HCT116 (cell line): Measurements from ENCODE around the gene PIGL. TPM values are rescaled to one million over a fixed set of nuclear protein-coding genes. Genes with fewer than 3 reads are reported as not detected.

ENCODE experiments used
- ATAC-seq: fragments of 200-7000 bp; cut with Tn5 transposase; 2 replicates; pipeline ENCODE4 v1.9.1; 2020; ENCODE audit warnings: mild to moderate bottlenecking, moderate library complexity
- BruUV-seq: library from RNA; stranded (reverse); fragments of 400-500 nt; replicated peaks from 2 replicates; lab custom pipeline; 2021; lab: Mats Ljungman, UMichigan
- CTCF ChIA-PET: fragments of 300-600 bp; sonication (Branson Sonifier 250); formaldehyde crosslinking; loops from one replicate; lab custom pipeline; 2021; ENCODE audit warnings: antibody characterized with exemption; lab: Charles Lee
- POLR2A ChIA-PET: fragments of 300-600, 350-600 bp; sonication (Branson Sonifier 250); formaldehyde crosslinking; loops from one replicate; lab custom pipeline; 2021; ENCODE audit warnings: antibody characterized with exemption; lab: Charles Lee
- RAD21 ChIA-PET, 2 experiments: fragments of 300-600 bp; sonication (Branson Sonifier 250); formaldehyde crosslinking; loops; one replicate each; lab custom pipeline; 2023; ENCODE audit warnings: low total read pairs in 2 of 2; ENCODE audit not compliant: uncharacterized antibody in 2 of 2, unreplicated experiment in 2 of 2, low non-redundant PET in 1 of 2; lab: Charles Lee
- DNase-seq: peaks from one replicate; pipeline ENCODE4 v3.0.0-alpha.2; 2010; ENCODE audit warnings: low read depth, low spot score
- H2AFZ ChIP-seq: fragments of 200-600 bp; shearing (Covaris generic), sonication (generic); 2 replicates; pipeline ENCODE4 v1.6.1; 2017; ENCODE audit warnings: low read depth, mixed run types, mixed read lengths, antibody characterized with exemption, low read length; ENCODE audit not compliant: poor library complexity, severe bottlenecking
- H3K27ac ChIP-seq: 2 replicates; pipeline ENCODE4 v1.5.1; 2012; ENCODE audit warnings: low read depth, low read length
- H3K27me3 ChIP-seq: fragments of 200-600 bp; sonication (generic); 2 replicates; pipeline ENCODE4 v1.6.1; 2016; ENCODE audit warnings: mixed run types, low read length, mixed read lengths; ENCODE audit not compliant: insufficient read depth
- H3K36me3 ChIP-seq, 2 experiments: fragments of 200-500 bp in 1 of 2; fragments of 200-600 bp in 1 of 2; sonication (Bioruptor generic) in 1 of 2; sonication (generic) in 1 of 2; 2 replicates each; pipeline versions ENCODE4 v1.5.1 to v1.6.1; 2014 to 2016; ENCODE audit warnings: low read length in 2 of 2, inconsistent platforms in 1 of 2, mixed read lengths in 1 of 2, mixed run types in 1 of 2; ENCODE audit not compliant: insufficient read depth in 2 of 2, control insufficient read depth in 1 of 2
- H3K4me1 ChIP-seq, 2 experiments: fragments of 200-600 bp in 1 of 2; sonication (generic) in 1 of 2; 2 replicates each; pipeline versions ENCODE4 v1.5.1 to v1.6.1; 2012 to 2017; ENCODE audit warnings: low read length in 2 of 2, inconsistent platforms in 1 of 2, mild to moderate bottlenecking in 1 of 2, mixed read lengths in 1 of 2, mixed run types in 1 of 2, moderate library complexity in 1 of 2; ENCODE audit not compliant: insufficient read depth in 2 of 2, control insufficient read depth in 1 of 2
- H3K4me2 ChIP-seq: fragments of 200-600 bp; sonication (generic); 2 replicates; pipeline ENCODE4 v1.6.1; 2017; ENCODE audit warnings: mixed run types, low read length, mixed read lengths
- H3K4me3 ChIP-seq, 2 experiments: fragments of 200-600 bp in 1 of 2; sonication (generic) in 1 of 2; replicated peaks in 1 of 2; 2 replicates each; pipeline ENCODE4 v1.5.1; 2011 to 2016; ENCODE audit warnings: low read length in 2 of 2, control low read depth in 1 of 2, low read depth in 1 of 2, mild to moderate bottlenecking in 1 of 2, mixed read lengths in 1 of 2, mixed run types in 1 of 2
- H3K79me2 ChIP-seq: fragments of 200-600 bp; sonication (generic); 2 replicates; pipeline ENCODE4 v1.6.1; 2017; ENCODE audit warnings: mild to moderate bottlenecking, mixed run types, low read length, moderate library complexity, mixed read lengths; ENCODE audit not compliant: insufficient read depth
- H3K9ac ChIP-seq: fragments of 200-600 bp; sonication (generic); 2 replicates; pipeline ENCODE4 v1.6.1; 2016; ENCODE audit warnings: low read length, mixed read lengths
- H3K9me2 ChIP-seq: fragments of 200-600 bp; sonication (generic), shearing (Covaris generic); 2 replicates; pipeline ENCODE4 v1.6.1; 2017; ENCODE audit warnings: mixed run types, mild to moderate bottlenecking, moderate library complexity; ENCODE audit not compliant: insufficient read depth
- H3K9me3 ChIP-seq, 2 experiments: fragments of 200-500 bp in 1 of 2; fragments of 200-600 bp in 1 of 2; sonication (Bioruptor generic) in 1 of 2; sonication (generic) in 1 of 2; 2 replicates each; pipeline ENCODE4 v1.6.1; 2014 to 2017; ENCODE audit warnings: low read length in 2 of 2, mixed read lengths in 2 of 2, inconsistent platforms in 1 of 2, low read depth in 1 of 2, mild to moderate bottlenecking in 1 of 2, mixed run types in 1 of 2, moderate library complexity in 1 of 2; ENCODE audit not compliant: control insufficient read depth in 1 of 2, insufficient read depth in 1 of 2
- H4K20me1 ChIP-seq: fragments of 200-600 bp; sonication (generic), shearing (Covaris generic); 2 replicates; pipeline ENCODE4 v1.6.1; 2017; ENCODE audit warnings: mixed run types, mild to moderate bottlenecking, moderate library complexity; ENCODE audit not compliant: insufficient read depth
- ATF3 ChIP-seq: IDR thresholded peaks from 2 replicates; pipeline ENCODE4 v1.6.1; 2012
- CBX3 ChIP-seq: IDR thresholded peaks from 2 replicates; pipeline ENCODE4 v1.6.1; 2012; ENCODE audit warnings: low read depth
- CEBPB ChIP-seq: IDR thresholded peaks from 2 replicates; pipeline ENCODE4 v1.6.1; 2012; ENCODE audit warnings: low read depth
- EGR1 ChIP-seq: IDR thresholded peaks from 2 replicates; pipeline ENCODE4 v1.6.1; 2012; ENCODE audit warnings: low read depth
- ELF1 ChIP-seq: IDR thresholded peaks from 2 replicates; pipeline ENCODE4 v1.6.1; 2012; ENCODE audit warnings: low read depth, borderline replicate concordance
- EZH2 ChIP-seq: fragments of 200-600 bp; sonication (generic); IDR thresholded peaks from 2 replicates; pipeline ENCODE4 v1.6.1; 2017; ENCODE audit warnings: antibody characterized with exemption, mixed run types
- EZH2phosphoT487 ChIP-seq: fragments of 200-600 bp; IDR thresholded peaks from 2 replicates; pipeline ENCODE4 v1.6.1; 2018; ENCODE audit warnings: antibody characterized with exemption, borderline replicate concordance
- JUND ChIP-seq: IDR thresholded peaks from 2 replicates; pipeline ENCODE4 v1.6.1; 2012
- POLR2A ChIP-seq: IDR thresholded peaks from 2 replicates; pipeline ENCODE4 v1.7.0; 2011; ENCODE audit warnings: borderline replicate concordance; ENCODE audit not compliant: insufficient read depth, insufficient read length; ENCODE audit errors: extremely low read depth
- POLR2AphosphoS5 ChIP-seq: IDR thresholded peaks from 2 replicates; pipeline ENCODE4 v1.6.1; 2011; ENCODE audit warnings: mild to moderate bottlenecking, low read depth, low read length, moderate library complexity
- RAD21 ChIP-seq: IDR thresholded peaks from 2 replicates; pipeline ENCODE4 v1.6.1; 2012; ENCODE audit warnings: low read depth, mild to moderate bottlenecking
- SIN3A ChIP-seq: IDR thresholded peaks from 2 replicates; pipeline ENCODE4 v1.6.1; 2012; ENCODE audit warnings: low read depth
- SP1 ChIP-seq: IDR thresholded peaks from 2 replicates; pipeline ENCODE4 v1.6.1; 2012; ENCODE audit warnings: low read depth
- SRF ChIP-seq: IDR thresholded peaks from 2 replicates; pipeline ENCODE4 v1.6.1; 2012; ENCODE audit warnings: low read depth
- TCF7L2 ChIP-seq: IDR thresholded peaks from 2 replicates; pipeline ENCODE4 v1.7.0; 2011; ENCODE audit warnings: borderline replicate concordance, inconsistent platforms; ENCODE audit not compliant: insufficient read depth, insufficient read length; ENCODE audit errors: extremely low read depth
- ZFX ChIP-seq: fragments of 450-650 bp; IDR thresholded peaks from 2 replicates; pipeline ENCODE4 v1.6.1; 2017
- ZNF274 ChIP-seq: fragments of 200-500 bp; sonication (Bioruptor generic); IDR thresholded peaks from 2 replicates; pipeline ENCODE4 v1.6.1; 2014; ENCODE audit warnings: mild to moderate bottlenecking, low read depth, low read length, inconsistent platforms
- intact Hi-C: fragments of 100-400 bp; cut with micrococcal nuclease; formaldehyde crosslinking; loops from 2 replicates; pipeline ENCODE4 v1.10.0; 2022
- total RNA-seq: library from RNA; stranded (reverse); gene quantifications from one replicate; pipeline ENCODE4 v1.2.1, GENCODE V29; 2021; ENCODE audit not compliant: unreplicated experiment
- TF ChIP-seq, protein P1 (sequence below): IDR thresholded peaks from 2 replicates; pipeline ENCODE4 v1.6.1; 2011; ENCODE audit warnings: mild to moderate bottlenecking, low read length, moderate library complexity; ENCODE audit not compliant: insufficient replicate concordance; ENCODE audit errors: extremely low read depth
- TF ChIP-seq, protein P2 (sequence below): IDR thresholded peaks from 2 replicates; pipeline ENCODE4 v1.6.1; 2012

The PIGL gene
- total RNA-seq, 1 experiment from 2014 or later = 36.8 TPM

DNA sequence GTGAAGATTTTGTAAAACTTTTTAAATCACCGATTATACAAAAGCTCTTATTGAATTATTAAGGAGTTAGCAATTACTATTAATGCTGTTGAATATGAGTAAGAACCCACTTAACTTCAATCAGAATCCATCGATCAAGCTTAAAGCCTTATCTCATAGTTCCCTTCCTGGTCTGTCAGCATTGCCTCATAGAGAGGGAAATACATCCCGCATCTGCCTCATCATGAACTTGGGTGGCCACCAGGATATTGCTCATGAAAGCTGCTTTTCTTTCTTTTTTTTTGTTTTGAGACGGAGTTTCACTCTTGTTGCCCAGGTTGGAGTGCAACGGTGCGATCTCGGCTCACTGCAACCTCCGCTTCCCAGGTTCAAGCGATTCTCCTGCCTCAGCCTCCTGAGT is 66.7 kb downstream of the PIGL start:
- Histone ChIP-seq H3K4me1 (peaks cover 71 to 81% of the 10 kb centered on the region in 2 experiments), H3K9me3 (no peaks in the 10 kb centered on the region), H3K27ac (no peak overlapping the region), H4K20me1 (no peaks in the 10 kb centered on the region), H3K4me3 (no peak overlapping the region), H2AFZ (no peak overlapping the region), H3K79me2 (no peaks in the 10 kb centered on the region), H3K4me2 (peak overlapping the region; percentile 49), H3K9ac (no peak overlapping the region), H3K27me3 (no peaks in the 10 kb centered on the region), H3K36me3 (no peaks in the 10 kb centered on the region), H3K9me2 (no peaks in the 10 kb centered on the region)
- TF ChIP-seq ZFX (no peak), EZH2 (no peak), CBX3 (no peak), ZNF274 (no peak), POLR2AphosphoS5 (no peak), TCF7L2 (no peak), EZH2phosphoT487 (no peak), POLR2A (no peak), CEBPB (no peak), RAD21 (no peak), ELF1 (no peak), SRF (no peak), ATF3 (no peak), JUND (no peak), SIN3A (no peak), SP1 (no peak), EGR1 (no peak)
- TF ChIP-seq, protein P1, sequence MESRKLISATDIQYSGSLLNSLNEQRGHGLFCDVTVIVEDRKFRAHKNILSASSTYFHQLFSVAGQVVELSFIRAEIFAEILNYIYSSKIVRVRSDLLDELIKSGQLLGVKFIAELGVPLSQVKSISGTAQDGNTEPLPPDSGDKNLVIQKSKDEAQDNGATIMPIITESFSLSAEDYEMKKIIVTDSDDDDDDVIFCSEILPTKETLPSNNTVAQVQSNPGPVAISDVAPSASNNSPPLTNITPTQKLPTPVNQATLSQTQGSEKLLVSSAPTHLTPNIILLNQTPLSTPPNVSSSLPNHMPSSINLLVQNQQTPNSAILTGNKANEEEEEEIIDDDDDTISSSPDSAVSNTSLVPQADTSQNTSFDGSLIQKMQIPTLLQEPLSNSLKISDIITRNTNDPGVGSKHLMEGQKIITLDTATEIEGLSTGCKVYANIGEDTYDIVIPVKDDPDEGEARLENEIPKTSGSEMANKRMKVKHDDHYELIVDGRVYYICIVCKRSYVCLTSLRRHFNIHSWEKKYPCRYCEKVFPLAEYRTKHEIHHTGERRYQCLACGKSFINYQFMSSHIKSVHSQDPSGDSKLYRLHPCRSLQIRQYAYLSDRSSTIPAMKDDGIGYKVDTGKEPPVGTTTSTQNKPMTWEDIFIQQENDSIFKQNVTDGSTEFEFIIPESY = no peak
- TF ChIP-seq, protein P2, sequence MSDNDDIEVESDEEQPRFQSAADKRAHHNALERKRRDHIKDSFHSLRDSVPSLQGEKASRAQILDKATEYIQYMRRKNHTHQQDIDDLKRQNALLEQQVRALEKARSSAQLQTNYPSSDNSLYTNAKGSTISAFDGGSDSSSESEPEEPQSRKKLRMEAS = no peak
- BruUV-seq = no TSS peak
- intact Hi-C loops = no loop called here
- ChIA-PET CTCF (interaction anchor here (1.0 to 1.8 kb wide), 2 partner anchors 11 to 80 kb away, joined by 3 to 4 read pairs; no protein-coding TSS in a partner anchor), RAD21 (no interaction called here), POLR2A (interaction anchor here (5.2 kb wide), 1 partner anchor 10 kb away, joined by 18 read pairs; no protein-coding TSS in a partner anchor)
- DNase-seq (no peak), ATAC-seq (no peak)
